HEK293 (cell line): ENCODE data around the gene DENND2A.

Source experiments
- CTCF ChIA-PET: fragments of 350-600 bp; formaldehyde crosslinking; extraction: SDS; loops from one replicate; lab custom pipeline; 2021; ENCODE audit warnings: antibody characterized with exemption; lab: Yijun Ruan, JAX
- POLR2A ChIA-PET: fragments of 300-600 bp; formaldehyde crosslinking; extraction: SDS; loops from one replicate; lab custom pipeline; 2020; ENCODE audit warnings: antibody characterized with exemption, inconsistent platforms; lab: Yijun Ruan, JAX
- H3K27ac ChIP-seq: fragments of 200-500 bp; sonication (Bioruptor generic); 2 replicates; pipeline ENCODE4 v1.5.1; 2014; ENCODE audit warnings: low read depth, low read length, control low read depth, inconsistent platforms; ENCODE audit errors: extremely low read depth
- H3K36me3 ChIP-seq, 2 experiments: fragments of 200-500 bp in 1 of 2; sonication (Bioruptor generic) in 1 of 2; 1 replicate in 1 of 2; 2 replicates in 1 of 2; pipeline ENCODE4 v1.5.1; 2014 to 2017; ENCODE audit warnings: inconsistent platforms in 2 of 2, low read length in 2 of 2; ENCODE audit not compliant: control insufficient read depth in 2 of 2, insufficient read depth in 1 of 2
- H3K4me1 ChIP-seq: fragments of 200-500 bp; sonication (Bioruptor generic); 2 replicates; pipeline ENCODE4 v1.5.1; 2014; ENCODE audit warnings: mild to moderate bottlenecking, low read length, inconsistent platforms; ENCODE audit not compliant: control insufficient read depth, insufficient read depth
- H3K4me3 ChIP-seq: 2 replicates; pipeline ENCODE4 v1.5.1; 2011; ENCODE audit warnings: low read depth, mild to moderate bottlenecking, control low read depth, low read length, moderate library complexity
- H3K9me3 ChIP-seq: fragments of 200-500 bp; sonication (Bioruptor generic); 2 replicates; pipeline ENCODE4 v1.5.1; 2014; ENCODE audit warnings: low read depth, low read length, inconsistent platforms; ENCODE audit not compliant: control insufficient read depth, insufficient read depth
- AEBP2 ChIP-seq: fragments of 450-650 bp; formaldehyde crosslinking; IDR thresholded peaks from 2 replicates; pipeline ENCODE4 v1.5.1; 2016; ENCODE audit warnings: missing biosample characterization, missing genetic modification characterization, borderline replicate concordance
- BCL11B ChIP-seq: fragments of 450-650 bp; formaldehyde crosslinking; IDR thresholded peaks from 2 replicates; pipeline ENCODE4 v1.5.1; 2016; ENCODE audit warnings: low read depth, missing biosample characterization, missing genetic modification characterization
- EGR2 ChIP-seq: fragments of 450-650 bp; formaldehyde crosslinking; IDR thresholded peaks from 2 replicates; pipeline ENCODE4 v1.5.1; 2016; ENCODE audit warnings: low read depth, missing biosample characterization, missing genetic modification characterization
- GLIS1 ChIP-seq: fragments of 450-650 bp; formaldehyde crosslinking; IDR thresholded peaks from 2 replicates; pipeline ENCODE4 v1.5.1; 2016; ENCODE audit warnings: missing biosample characterization, missing genetic modification characterization
- IKZF3 ChIP-seq: fragments of 450-650 bp; IDR thresholded peaks from 2 replicates; pipeline ENCODE4 v1.5.0; 2018; ENCODE audit warnings: missing biosample characterization, mild to moderate bottlenecking, missing genetic modification characterization, moderate library complexity
- KLF1 ChIP-seq: fragments of 450-650 bp; formaldehyde crosslinking; IDR thresholded peaks from 2 replicates; pipeline ENCODE4 v1.5.1; 2016; ENCODE audit warnings: missing biosample characterization, missing genetic modification characterization
- MYNN ChIP-seq: fragments of 450-650 bp; formaldehyde crosslinking; IDR thresholded peaks from 2 replicates; pipeline ENCODE4 v1.5.1; 2016; ENCODE audit warnings: missing biosample characterization, missing genetic modification characterization, borderline replicate concordance
- OSR2 ChIP-seq: fragments of 450-650 bp; formaldehyde crosslinking; IDR thresholded peaks from 2 replicates; pipeline ENCODE4 v1.5.1; 2016; ENCODE audit warnings: missing biosample characterization, missing genetic modification characterization
- PRDM1 ChIP-seq: fragments of 450-650 bp; formaldehyde crosslinking; IDR thresholded peaks from 2 replicates; pipeline ENCODE4; 2016; ENCODE audit warnings: missing biosample characterization, missing genetic modification characterization
- ZFHX2 ChIP-seq: fragments of 450-650 bp; formaldehyde crosslinking; conservative IDR thresholded peaks from 2 replicates; pipeline ENCODE4 v1.5.1; 2016; ENCODE audit warnings: missing biosample characterization, missing genetic modification characterization
- ZNF10 ChIP-seq: fragments of 450-650 bp; formaldehyde crosslinking; IDR thresholded peaks from 2 replicates; pipeline ENCODE4 v1.5.1; 2017; ENCODE audit warnings: missing biosample characterization, missing genetic modification characterization
- ZNF169 ChIP-seq: fragments of 450-650 bp; formaldehyde crosslinking; IDR thresholded peaks from 2 replicates; pipeline ENCODE4 v1.5.1; 2016; ENCODE audit warnings: missing biosample characterization, missing genetic modification characterization
- ZNF26 ChIP-seq: fragments of 450-650 bp; formaldehyde crosslinking; IDR thresholded peaks from 2 replicates; pipeline ENCODE4 v1.5.1; 2016; ENCODE audit warnings: missing biosample characterization, missing genetic modification characterization
- ZNF362 ChIP-seq: fragments of 450-650 bp; formaldehyde crosslinking; IDR thresholded peaks from 2 replicates; pipeline ENCODE4 v1.5.1; 2016; ENCODE audit warnings: missing biosample characterization, missing genetic modification characterization
- ZNF366 ChIP-seq: fragments of 450-650 bp; formaldehyde crosslinking; conservative IDR thresholded peaks from 2 replicates; pipeline ENCODE4 v1.5.1; 2016; ENCODE audit warnings: missing biosample characterization, missing genetic modification characterization
- ZNF449 ChIP-seq: fragments of 450-650 bp; formaldehyde crosslinking; IDR thresholded peaks from 2 replicates; pipeline ENCODE4 v1.5.1; 2017; ENCODE audit warnings: missing biosample characterization, mild to moderate bottlenecking, missing genetic modification characterization, moderate library complexity
- ZNF600 ChIP-seq: fragments of 450-650 bp; formaldehyde crosslinking; IDR thresholded peaks from 2 replicates; pipeline ENCODE4 v1.5.1; 2016; ENCODE audit warnings: missing biosample characterization, missing genetic modification characterization
- ZNF660 ChIP-seq: fragments of 450-650 bp; IDR thresholded peaks from 2 replicates; pipeline ENCODE4 v1.5.1; 2018; ENCODE audit warnings: missing biosample characterization, mild to moderate bottlenecking, missing genetic modification characterization
- ZNF837 ChIP-seq: fragments of 450-650 bp; formaldehyde crosslinking; IDR thresholded peaks from 2 replicates; pipeline ENCODE4 v1.5.1; 2016; ENCODE audit warnings: missing biosample characterization, missing genetic modification characterization

The DENND2A gene

GRCh38 chr7:140593672-140593982, 47.0 kb downstream of the DENND2A start:
- TF ChIP-seq ZNF169 (tag by site-specific recombination) (no peak), ZFHX2 (tag by site-specific recombination) (peak; percentile 63), EGR2 (peak; percentile 77)
- TF ChIP-seq, all 188 proteins: peak for 2
- H3K4me3 ChIP-seq, result no peak overlapping the region
- H3K27ac ChIP-seq, result no peak overlapping the region
- POLR2A ChIA-PET, result no interaction called here
- H3K4me1 ChIP-seq, result peaks cover 11% of the 10 kb centered on the region
- H3K9me3 ChIP-seq, result no peaks in the 10 kb centered on the region
- no peaks in the 10 kb centered on the region for H3K36me3 ChIP-seq
- CTCF ChIA-PET, result no interaction called here

GRCh38 chr7:140592964-140593671, 47.5 kb downstream of the DENND2A start:
- POLR2A ChIA-PET, result no interaction called here

GRCh38 chr7:140591180-140591902, 49.3 kb downstream of the DENND2A start:
- TF ChIP-seq GLIS1 (tag by site-specific recombination) (no peak), ZNF660 (no peak), ZNF600 (tag by site-specific recombination) (no peak), KLF1 (tag by site-specific recombination) (no peak), ZNF837 (no peak), ZNF362 (tag by site-specific recombination) (no peak), ZFHX2 (tag by site-specific recombination) (no peak), PRDM1 (tag by site-specific recombination) (peak; percentile 94), ZNF366 (tag by site-specific recombination) (peak; percentile 95), ZNF26 (no peak), BCL11B (tag by site-specific recombination) (no peak), AEBP2 (tag by site-specific recombination) (no peak), OSR2 (tag by site-specific recombination) (no peak), IKZF3 (tag by site-specific recombination) (no peak), ZNF449 (no peak), MYNN (tag by site-specific recombination) (peak; percentile 61; the same call in 1 of the 2 replicates)
- POLR2A ChIA-PET, result no interaction called here
- CTCF ChIA-PET, result interaction anchor here (0.6 kb wide), 1 partner anchor 512 kb away, joined by 4 read pairs; no protein-coding TSS in a partner anchor
- Histone ChIP-seq H3K27ac (no peak overlapping the region), H3K4me3 (no peak overlapping the region), H3K4me1 (no peaks in the 10 kb centered on the region), H3K9me3 (no peaks in the 10 kb centered on the region), H3K36me3 (peaks cover 0 to 5% of the 10 kb centered on the region in 2 experiments; a peak in 1 of 3 replicates)

More at GRCh38 chr7:140592964-140593671, 47.5 kb downstream of the DENND2A start:
- H3K4me3 ChIP-seq, result no peak overlapping the region
- no peak overlapping the region for H3K27ac ChIP-seq
- no peaks in the 10 kb centered on the region for H3K9me3 ChIP-seq
- CTCF ChIA-PET, result no interaction called here
- H3K36me3 ChIP-seq, result no peaks in the 10 kb centered on the region
- TF ChIP-seq BCL11B (tag by site-specific recombination), result no peak
- TF ChIP-seq ZNF10 (tag by site-specific recombination), result peak; percentile 48; the same call in 1 of the 2 replicates
- H3K4me1 ChIP-seq, result peaks cover 11% of the 10 kb centered on the region
